ENCODE results near the gene F2RL2. TPM values are rescaled to one million over a fixed set of nuclear protein-coding genes. Genes with fewer than 3 reads are reported as not detected.

F2RL2 gene
- polyA plus RNA-seq, 3 donors from 2014 or later = 0.43 to 1.5 (median 0.49) TPM

- no peak for DNase-seq
- H3K27me3 Mint-ChIP-seq (ENCODE audit: low read depth in 3 of 3) = peaks cover 2 to 14% (median 5%) of the 10 kb centered on the region in 3 donors
- peak overlapping the region in 4 of 6 donors; percentile 42 to 60 (median 49) for H3K27ac Mint-ChIP-seq
- H3K4me1 Mint-ChIP-seq = peaks cover 12 to 33% of the 10 kb centered on the region in 2 donors
- peaks cover 0 to 5% (median under 1%) of the 10 kb centered on the region in 6 donors for H3K9me3 Mint-ChIP-seq
- no peak overlapping the region for H3K4me3 Mint-ChIP-seq
- H3K36me3 Mint-ChIP-seq = peaks cover 31 to 58% (median 43%) of the 10 kb centered on the region in 3 donors
Measured at GRCh38 chr5:76643371-76643770, 20.2 kb upstream of the F2RL2 start.

GRCh38 chr5:76642390-76643040 is 19.3 kb upstream of the F2RL2 start:
- no peak for DNase-seq
- H3K4me3 Mint-ChIP-seq = no peak overlapping the region
- peaks cover 13 to 41% of the 10 kb centered on the region in 2 donors for H3K4me1 Mint-ChIP-seq
- no peaks in the 10 kb centered on the region for H3K9me3 Mint-ChIP-seq
- H3K27ac Mint-ChIP-seq = peak overlapping the region in 1 of 6 donors; percentile 70
- H3K27me3 Mint-ChIP-seq (ENCODE audit: low read depth in 3 of 3) = peaks cover 2 to 12% (median 5%) of the 10 kb centered on the region in 3 donors
- H3K36me3 Mint-ChIP-seq = peaks cover 23 to 54% (median 36%) of the 10 kb centered on the region in 3 donors

- H3K4me1 Mint-ChIP-seq = peaks cover 13 to 50% of the 10 kb centered on the region in 2 donors
- no peak overlapping the region for H3K4me3 Mint-ChIP-seq
- H3K9me3 Mint-ChIP-seq = no peaks in the 10 kb centered on the region
- peaks cover 2 to 12% (median 5%) of the 10 kb centered on the region in 3 donors for H3K27me3 Mint-ChIP-seq (ENCODE audit: low read depth in 3 of 3)
- H3K36me3 Mint-ChIP-seq = peaks cover 23 to 58% (median 39%) of the 10 kb centered on the region in 3 donors
- peak; percentile 63 to 72 (median 69) for DNase-seq
- peak overlapping the region in 5 of 6 donors; percentile 52 to 90 (median 76) for H3K27ac Mint-ChIP-seq
Measured at GRCh38 chr5:76641514-76642120, 18.4 kb upstream of the F2RL2 start.

GRCh38 chr5:76638479-76638878 is 15.3 kb upstream of the F2RL2 start:
- Mint-ChIP-seq H3K4me3 (peak overlapping the region in 1 of 5 donors; percentile 18), H3K36me3 (peaks cover 23 to 54% (median 34%) of the 10 kb centered on the region in 3 donors), H3K4me1 (peaks cover 21 to 59% of the 10 kb centered on the region in 2 donors), H3K27me3 (ENCODE audit: low read depth in 3 of 3) (peaks cover 2 to 9% (median 3%) of the 10 kb centered on the region in 3 donors), H3K9me3 (no peaks in the 10 kb centered on the region), H3K27ac (peak overlapping the region; percentile 20 to 87 (median 56))
- DNase-seq = no peak

- Mint-ChIP-seq H3K4me1 (peaks cover 21 to 59% of the 10 kb centered on the region in 2 donors), H3K9me3 (no peaks in the 10 kb centered on the region), H3K27me3 (ENCODE audit: low read depth in 3 of 3) (peaks cover 0 to 5% (median 2%) of the 10 kb centered on the region in 3 donors), H3K4me3 (no peak overlapping the region), H3K36me3 (peaks cover 21 to 52% (median 28%) of the 10 kb centered on the region in 3 donors), H3K27ac (peak overlapping the region in 3 of 6 donors; percentile 17 to 64 (median 31))
- no peak for DNase-seq
Measured at GRCh38 chr5:76637490-76637889, 14.3 kb upstream of the F2RL2 start.

- no peak for DNase-seq
- Mint-ChIP-seq H3K4me3 (no peak overlapping the region), H3K36me3 (peaks cover 17 to 46% (median 22%) of the 10 kb centered on the region in 3 donors), H3K27me3 (ENCODE audit: low read depth in 3 of 3) (peaks cover 0 to 4% (median 0%) of the 10 kb centered on the region in 3 donors), H3K27ac (peak overlapping the region in 5 of 6 donors; percentile 34 to 76 (median 41)), H3K9me3 (no peaks in the 10 kb centered on the region), H3K4me1 (peaks cover 17 to 60% of the 10 kb centered on the region in 2 donors)
Measured at GRCh38 chr5:76634661-76635060, 11.5 kb upstream of the F2RL2 start.

- peak overlapping the region; percentile 85 to 94 (median 92) for H3K27ac Mint-ChIP-seq
- peaks cover 3 to 16% (median 10%) of the 10 kb centered on the region in 3 donors for H3K27me3 Mint-ChIP-seq (ENCODE audit: low read depth in 3 of 3)
- H3K9me3 Mint-ChIP-seq = no peaks in the 10 kb centered on the region
- peaks cover 10 to 16% (median 15%) of the 10 kb centered on the region in 3 donors for H3K36me3 Mint-ChIP-seq
- peak overlapping the region; percentile 68 to 84 (median 77) for H3K4me3 Mint-ChIP-seq
- peak; percentile 32 to 65 (median 58) for DNase-seq
- H3K4me1 Mint-ChIP-seq = peaks cover 61 to 100% of the 10 kb centered on the region in 2 donors
Measured at GRCh38 chr5:76626738-76627137, 3.5 kb upstream of the F2RL2 start.

- DNase-seq = no peak
- Mint-ChIP-seq H3K9me3 (no peaks in the 10 kb centered on the region), H3K4me1 (peaks cover 65 to 100% of the 10 kb centered on the region in 2 donors), H3K36me3 (peaks cover 12 to 19% (median 13%) of the 10 kb centered on the region in 3 donors), H3K27ac (peak overlapping the region; percentile 82 to 97 (median 93)), H3K4me3 (peak overlapping the region; percentile 58 to 77 (median 70)), H3K27me3 (ENCODE audit: low read depth in 3 of 3) (peaks cover 3 to 16% (median 10%) of the 10 kb centered on the region in 3 donors)
Measured at GRCh38 chr5:76625087-76625815, 2.0 kb upstream of the F2RL2 start.

GRCh38 chr5:76622076-76622475 is 1.1 kb downstream of the F2RL2 start:
- Mint-ChIP-seq H3K9me3 (no peaks in the 10 kb centered on the region), H3K4me3 (peak overlapping the region in 1 of 5 donors; percentile 35), H3K27me3 (ENCODE audit: low read depth in 3 of 3) (peaks cover 3 to 22% (median 14%) of the 10 kb centered on the region in 3 donors), H3K27ac (peak overlapping the region in 5 of 6 donors; percentile 43 to 94 (median 86)), H3K4me1 (peaks cover 55 to 74% of the 10 kb centered on the region in 2 donors), H3K36me3 (peaks cover 15 to 29% (median 25%) of the 10 kb centered on the region in 3 donors)
- no peak for DNase-seq

GRCh38 chr5:76620166-76620565 is 3.0 kb downstream of the F2RL2 start:
- Mint-ChIP-seq H3K4me3 (no peak overlapping the region), H3K27ac (peak overlapping the region in 3 of 6 donors; percentile 1 to 41 (median 33)), H3K36me3 (peaks cover 16 to 34% (median 29%) of the 10 kb centered on the region in 3 donors)

GRCh38 chr5:76617675-76618074 is 5.5 kb downstream of the F2RL2 start:
- no peaks in the 10 kb centered on the region for H3K9me3 Mint-ChIP-seq
- no peak for DNase-seq
- peaks cover 1 to 10% (median 7%) of the 10 kb centered on the region in 3 donors for H3K27me3 Mint-ChIP-seq (ENCODE audit: low read depth in 3 of 3)
- H3K4me1 Mint-ChIP-seq = peaks cover 18 to 52% of the 10 kb centered on the region in 2 donors
- peak overlapping the region in 2 of 6 donors; percentile 23 to 65 for H3K27ac Mint-ChIP-seq
- no peak overlapping the region for H3K4me3 Mint-ChIP-seq
- H3K36me3 Mint-ChIP-seq = peaks cover 26 to 46% (median 29%) of the 10 kb centered on the region in 3 donors

More at GRCh38 chr5:76620166-76620565, 3.0 kb downstream of the F2RL2 start:
- H3K4me1 Mint-ChIP-seq = peaks cover 39 to 66% of the 10 kb centered on the region in 2 donors
- DNase-seq = no peak
- no peaks in the 10 kb centered on the region for H3K9me3 Mint-ChIP-seq
- H3K27me3 Mint-ChIP-seq (ENCODE audit: low read depth in 3 of 3) = peaks cover 4 to 13% (median 8%) of the 10 kb centered on the region in 3 donors

GRCh38 chr5:76617229-76617628 is 6.0 kb downstream of the F2RL2 start:
- no peaks in the 10 kb centered on the region for H3K9me3 Mint-ChIP-seq
- H3K27ac Mint-ChIP-seq = no peak overlapping the region
- H3K4me1 Mint-ChIP-seq = peaks cover 15 to 47% of the 10 kb centered on the region in 2 donors
- peaks cover 29 to 46% (median 29%) of the 10 kb centered on the region in 3 donors for H3K36me3 Mint-ChIP-seq
- DNase-seq = no peak
- H3K27me3 Mint-ChIP-seq (ENCODE audit: low read depth in 3 of 3) = peaks cover 1 to 12% (median 7%) of the 10 kb centered on the region in 3 donors
- H3K4me3 Mint-ChIP-seq = no peak overlapping the region

- Mint-ChIP-seq H3K9me3 (no peaks in the 10 kb centered on the region), H3K4me1 (peaks cover 10 to 38% of the 10 kb centered on the region in 2 donors), H3K27me3 (ENCODE audit: low read depth in 3 of 3) (peaks cover 1 to 10% (median 8%) of the 10 kb centered on the region in 3 donors), H3K27ac (peak overlapping the region in 1 of 6 donors; percentile 52), H3K4me3 (no peak overlapping the region), H3K36me3 (peaks cover 25 to 52% (median 29%) of the 10 kb centered on the region in 3 donors)
- DNase-seq = no peak
Measured at GRCh38 chr5:76616206-76616605, 7.0 kb downstream of the F2RL2 start.

Measured in immature natural killer cell (primary cell).